Measurements from ENCODE around the gene FAM53A. TPM values are rescaled to one million over a fixed set of nuclear protein-coding genes. Genes with fewer than 3 reads are reported as not detected.

The FAM53A gene
- total and polyA plus RNA-seq, 7 donors: 0.71 to 1.9 (median 1.3) TPM

- DNase-seq (no peak), ATAC-seq (no peak)
- intact Hi-C loops (cut with DNase I): no loop called here
- H3K27me3 ChIP-seq (ENCODE audit: insufficient read depth in 3 of 3, low read length in 2 of 3): no peaks in the 10 kb centered on the region
- H3K27ac ChIP-seq: no peak overlapping the region
- 77 to 83% (median 78%) methylated on average over 25 of the region's 25 CpGs for WGBS, 3 donors
- no peaks in the 10 kb centered on the region for H3K9me3 ChIP-seq
- no peaks in the 10 kb centered on the region for H3K4me1 ChIP-seq
- TF ChIP-seq, protein P1, sequence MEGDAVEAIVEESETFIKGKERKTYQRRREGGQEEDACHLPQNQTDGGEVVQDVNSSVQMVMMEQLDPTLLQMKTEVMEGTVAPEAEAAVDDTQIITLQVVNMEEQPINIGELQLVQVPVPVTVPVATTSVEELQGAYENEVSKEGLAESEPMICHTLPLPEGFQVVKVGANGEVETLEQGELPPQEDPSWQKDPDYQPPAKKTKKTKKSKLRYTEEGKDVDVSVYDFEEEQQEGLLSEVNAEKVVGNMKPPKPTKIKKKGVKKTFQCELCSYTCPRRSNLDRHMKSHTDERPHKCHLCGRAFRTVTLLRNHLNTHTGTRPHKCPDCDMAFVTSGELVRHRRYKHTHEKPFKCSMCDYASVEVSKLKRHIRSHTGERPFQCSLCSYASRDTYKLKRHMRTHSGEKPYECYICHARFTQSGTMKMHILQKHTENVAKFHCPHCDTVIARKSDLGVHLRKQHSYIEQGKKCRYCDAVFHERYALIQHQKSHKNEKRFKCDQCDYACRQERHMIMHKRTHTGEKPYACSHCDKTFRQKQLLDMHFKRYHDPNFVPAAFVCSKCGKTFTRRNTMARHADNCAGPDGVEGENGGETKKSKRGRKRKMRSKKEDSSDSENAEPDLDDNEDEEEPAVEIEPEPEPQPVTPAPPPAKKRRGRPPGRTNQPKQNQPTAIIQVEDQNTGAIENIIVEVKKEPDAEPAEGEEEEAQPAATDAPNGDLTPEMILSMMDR (IDR thresholded peaks at IDR 0.05): no peak
- H3K4me3 ChIP-seq: no peak overlapping the region
- H3K36me3 ChIP-seq (ENCODE audit: insufficient read depth in 1 of 2, low read depth in 1 of 2): no peaks in the 10 kb centered on the region
These were observed 7.2 kb downstream of the FAM53A start for GRCh38 chr4:1676605-1677525.

GRCh38 chr4:1675802-1676137, 8.3 kb downstream of the FAM53A start:
- 75 to 87% (median 79%) methylated on average over 10 of the region's 10 CpGs for WGBS, 3 donors
- Histone ChIP-seq H3K27ac (no peak overlapping the region), H3K4me3 (no peak overlapping the region), H3K27me3 (ENCODE audit: insufficient read depth in 3 of 3, low read length in 2 of 3) (no peaks in the 10 kb centered on the region), H3K9me3 (no peaks in the 10 kb centered on the region), H3K36me3 (ENCODE audit: insufficient read depth in 1 of 2, low read depth in 1 of 2) (no peaks in the 10 kb centered on the region), H3K4me1 (no peaks in the 10 kb centered on the region)
- DNase-seq (no peak), ATAC-seq (no peak)
- intact Hi-C loops (cut with DNase I): no loop called here
- TF ChIP-seq, protein P1 (IDR thresholded peaks at IDR 0.05): no peak

DNA sequence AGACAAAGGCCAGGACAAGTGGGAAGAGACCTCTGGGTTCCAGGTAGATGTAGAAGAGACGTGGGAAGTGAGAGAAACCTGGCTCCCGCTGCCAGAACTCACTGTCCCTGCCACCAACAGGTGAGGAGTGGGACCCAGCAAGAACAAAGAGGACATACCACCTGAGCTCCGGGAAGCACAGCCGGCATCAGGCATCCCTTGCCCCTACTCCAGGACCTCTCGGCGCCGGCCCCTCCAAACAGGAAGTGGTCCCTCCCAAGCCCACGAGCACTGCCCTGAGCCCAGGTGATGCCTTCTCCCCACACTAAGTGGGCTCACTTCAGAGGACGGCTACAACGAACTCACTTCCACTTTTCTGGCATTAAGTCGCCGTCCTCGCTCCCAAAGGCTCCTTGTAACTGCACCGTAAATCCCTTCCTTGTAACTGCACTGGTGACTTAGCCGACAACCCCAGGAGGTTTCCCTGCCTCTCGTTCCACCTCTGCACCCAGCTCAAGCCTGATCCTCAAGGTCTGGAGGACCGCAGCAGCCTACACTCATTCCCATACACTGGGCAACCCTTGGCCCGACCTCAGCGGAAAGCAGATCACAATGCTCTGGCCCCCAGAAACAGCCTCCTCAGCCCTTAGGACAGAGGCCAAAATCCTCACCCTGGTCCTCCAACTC, 8.8 kb downstream of the FAM53A start:
- Histone ChIP-seq H3K36me3 (ENCODE audit: insufficient read depth in 1 of 2, low read depth in 1 of 2) (no peaks in the 10 kb centered on the region), H3K9me3 (no peaks in the 10 kb centered on the region), H3K4me1 (no peaks in the 10 kb centered on the region), H3K27ac (no peak overlapping the region), H3K4me3 (no peak overlapping the region), H3K27me3 (ENCODE audit: insufficient read depth in 3 of 3, low read length in 2 of 3) (no peaks in the 10 kb centered on the region)
- intact Hi-C loops (cut with DNase I): no loop called here
- ATAC-seq (no peak), DNase-seq (no peak)
- TF ChIP-seq, protein P1 (IDR thresholded peaks at IDR 0.05): no peak
- 77 to 82% (median 81%) methylated on average over 19 of the region's 19 CpGs for WGBS, 3 donors

- H3K36me3 ChIP-seq (ENCODE audit: insufficient read depth in 1 of 2, low read depth in 1 of 2): no peaks in the 10 kb centered on the region
- H3K4me1 ChIP-seq: no peaks in the 10 kb centered on the region
- DNase-seq (no peak), ATAC-seq (no peak)
- no peaks in the 10 kb centered on the region for H3K27me3 ChIP-seq (ENCODE audit: insufficient read depth in 3 of 3, low read length in 2 of 3)
- no peak overlapping the region for H3K27ac ChIP-seq
- H3K4me3 ChIP-seq: no peak overlapping the region
- TF ChIP-seq, protein P1 (IDR thresholded peaks at IDR 0.05): no peak
- 61 to 69% (median 69%) methylated on average over 9 of the region's 9 CpGs for WGBS, 3 donors
- H3K9me3 ChIP-seq: no peaks in the 10 kb centered on the region
- intact Hi-C loops (cut with DNase I): no loop called here
These were observed 9.4 kb downstream of the FAM53A start for GRCh38 chr4:1674682-1675081.

Measured in psoas muscle (tissue), 8 donors.